ENCODE measurements around the gene CCBE1.

- no peak for TF ChIP-seq YY1 (IDR thresholded peaks at IDR 0.05; ENCODE audit: insufficient read depth, insufficient read length)
- no peak for TF ChIP-seq ZNF274 (IDR thresholded peaks at IDR 0.05; ENCODE audit: low read depth, low read length)
These were observed 7.9 kb upstream of the CCBE1 start for GRCh38 chr18:59705145-59705544.

Data from NT2/D1 (cell line).